ENCODE data around the gene OR6C2.

DNA sequence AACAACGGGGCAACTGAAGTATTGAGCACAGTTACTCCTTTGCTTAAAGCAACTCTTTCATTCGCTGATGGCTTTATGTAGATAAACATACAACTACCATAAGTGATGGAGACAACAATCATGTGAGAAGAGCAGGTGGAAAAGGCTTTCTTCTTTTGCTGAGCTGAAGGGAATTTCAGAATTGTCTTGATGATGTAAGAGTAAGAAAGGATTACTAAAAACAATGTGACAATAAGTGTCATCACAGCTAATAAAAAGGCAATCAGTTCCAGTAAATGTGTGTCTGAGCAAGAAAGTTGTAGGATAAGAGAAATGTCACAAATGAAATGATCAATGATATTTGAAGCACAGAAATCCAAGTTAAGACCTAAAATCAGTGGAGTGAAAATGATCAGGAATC is 25.4 kb downstream of the OR6C2 start:
- TF ChIP-seq, protein P1, sequence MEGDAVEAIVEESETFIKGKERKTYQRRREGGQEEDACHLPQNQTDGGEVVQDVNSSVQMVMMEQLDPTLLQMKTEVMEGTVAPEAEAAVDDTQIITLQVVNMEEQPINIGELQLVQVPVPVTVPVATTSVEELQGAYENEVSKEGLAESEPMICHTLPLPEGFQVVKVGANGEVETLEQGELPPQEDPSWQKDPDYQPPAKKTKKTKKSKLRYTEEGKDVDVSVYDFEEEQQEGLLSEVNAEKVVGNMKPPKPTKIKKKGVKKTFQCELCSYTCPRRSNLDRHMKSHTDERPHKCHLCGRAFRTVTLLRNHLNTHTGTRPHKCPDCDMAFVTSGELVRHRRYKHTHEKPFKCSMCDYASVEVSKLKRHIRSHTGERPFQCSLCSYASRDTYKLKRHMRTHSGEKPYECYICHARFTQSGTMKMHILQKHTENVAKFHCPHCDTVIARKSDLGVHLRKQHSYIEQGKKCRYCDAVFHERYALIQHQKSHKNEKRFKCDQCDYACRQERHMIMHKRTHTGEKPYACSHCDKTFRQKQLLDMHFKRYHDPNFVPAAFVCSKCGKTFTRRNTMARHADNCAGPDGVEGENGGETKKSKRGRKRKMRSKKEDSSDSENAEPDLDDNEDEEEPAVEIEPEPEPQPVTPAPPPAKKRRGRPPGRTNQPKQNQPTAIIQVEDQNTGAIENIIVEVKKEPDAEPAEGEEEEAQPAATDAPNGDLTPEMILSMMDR (IDR thresholded peaks at IDR 0.05; ENCODE audit: low read length): no peak
- no peak for TF ChIP-seq EZH2 (optimal IDR thresholded peaks at IDR 0.05; ENCODE audit: low read depth, low read length)
